SHP77 (cell line): Measurements from ENCODE around the gene FIGNL2.
"Not testable (repeated sequence)": the region's sequence is repeated elsewhere in the genome, so short reads cannot be mapped to it uniquely, and the experiment has no call there.

Experiments used
- DNase-seq, 2 experiments: peaks; one replicate each; lab custom pipeline; 2025; lab: John Stamatoyannopoulos, UW

Gene FIGNL2

DNA sequence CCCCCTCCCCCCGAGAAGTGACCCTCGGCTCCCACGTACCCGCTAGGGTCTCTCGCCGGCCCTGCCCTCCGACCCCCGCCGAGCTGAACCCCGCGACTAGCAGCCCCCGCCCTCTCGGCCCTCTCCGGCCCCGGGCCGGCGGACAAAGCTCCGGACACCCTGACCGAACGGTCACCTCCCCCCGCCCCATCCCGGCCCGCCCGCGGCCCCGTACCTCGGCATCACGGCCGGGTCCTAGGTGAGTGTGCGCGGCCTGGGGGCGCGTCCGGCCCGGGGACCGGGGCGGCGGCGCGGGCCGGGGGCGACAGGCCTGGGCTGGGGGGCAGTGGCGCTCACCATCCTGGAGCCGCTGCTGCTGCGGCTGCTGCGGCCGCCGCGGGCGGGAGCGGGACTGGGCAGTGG lies at the start of gene FIGNL2:
Gene FIGNL2 (minus strand): TSS at position 393 of the 402 bp plus-strand sequence. CDS start 26,305 bp downstream, outside the sequence.
- DNase-seq = no peak

DNA sequence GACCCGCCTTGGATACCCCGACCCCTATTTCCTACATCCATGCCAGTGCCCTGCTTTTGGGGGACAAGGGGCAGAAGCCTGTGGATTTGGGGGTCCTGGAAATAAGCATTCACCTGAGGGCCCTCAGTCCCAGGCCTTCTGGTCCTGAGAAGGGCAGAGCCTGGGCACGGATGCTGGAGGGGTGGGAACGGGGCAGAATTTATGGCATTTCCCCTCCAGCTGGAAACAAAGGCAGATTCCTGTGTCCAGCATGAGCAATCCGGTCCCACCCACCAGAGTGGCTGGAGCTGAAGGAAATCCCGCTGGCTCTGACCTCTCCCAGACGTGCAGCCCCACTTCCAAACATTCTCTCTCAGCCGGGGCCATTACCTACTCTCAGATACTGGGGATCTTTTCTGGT lies 48.7 kb upstream of the FIGNL2 start:
- no peak for DNase-seq

DNA sequence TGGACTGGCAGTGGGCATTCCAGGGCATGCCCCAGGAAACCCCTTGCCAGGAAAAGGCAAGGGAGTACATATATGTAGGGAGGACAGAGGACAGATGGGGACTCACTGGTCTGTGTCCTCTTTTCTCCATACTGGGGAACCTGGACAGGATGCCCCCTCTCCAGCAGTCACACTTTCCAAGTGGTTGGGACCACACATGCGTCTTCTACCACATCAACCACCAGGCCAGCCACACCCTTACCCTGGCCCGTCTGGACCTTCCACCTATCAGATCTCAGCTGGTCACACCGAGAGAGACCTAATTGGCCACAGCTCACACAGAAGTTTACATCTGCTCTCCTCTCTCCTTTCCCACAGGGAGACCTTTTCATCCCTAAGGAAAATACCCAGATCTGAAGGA lies 47.7 kb upstream of the FIGNL2 start:
- DNase-seq = no peak

DNA sequence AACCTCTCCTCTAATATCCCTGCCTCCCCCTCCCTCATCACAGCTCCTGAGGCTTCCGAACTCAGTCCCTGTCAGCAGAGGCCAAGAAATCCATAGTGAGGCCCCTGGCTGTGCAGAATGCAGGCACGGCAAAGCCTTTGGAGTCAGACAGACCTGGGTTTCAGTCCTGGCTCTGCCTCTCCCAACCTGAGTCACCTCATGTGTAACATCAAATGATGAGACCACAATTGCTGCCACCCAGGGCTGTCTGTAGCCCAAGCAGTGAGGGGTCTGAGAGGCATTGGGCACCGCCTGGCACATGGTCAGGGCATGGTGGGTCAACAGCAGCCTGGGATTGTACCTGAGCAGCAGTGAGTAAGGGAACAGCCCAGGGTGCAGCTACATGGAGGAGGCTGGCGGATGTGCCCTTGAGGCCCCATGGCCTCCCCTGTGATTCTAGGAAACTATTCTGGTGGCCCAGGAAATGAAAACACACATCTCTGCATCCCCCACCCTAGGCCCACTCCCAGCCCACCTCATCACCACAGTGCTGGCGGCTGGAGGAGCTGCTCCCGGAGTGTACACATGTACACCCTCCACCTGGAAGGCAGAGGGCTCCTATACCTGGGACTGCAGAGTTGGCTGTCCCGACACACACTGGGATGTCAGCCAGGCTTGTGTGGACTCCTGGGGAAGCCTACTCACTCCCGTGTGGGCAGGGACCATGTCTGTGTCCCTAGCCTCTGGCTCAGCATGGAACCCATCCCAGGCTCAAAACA lies 47.0 kb upstream of the FIGNL2 start:
- no peak for DNase-seq

GRCh38 chr12:51893786-51894185 lies 45.3 kb upstream of the FIGNL2 start:
- no peak for DNase-seq

DNA sequence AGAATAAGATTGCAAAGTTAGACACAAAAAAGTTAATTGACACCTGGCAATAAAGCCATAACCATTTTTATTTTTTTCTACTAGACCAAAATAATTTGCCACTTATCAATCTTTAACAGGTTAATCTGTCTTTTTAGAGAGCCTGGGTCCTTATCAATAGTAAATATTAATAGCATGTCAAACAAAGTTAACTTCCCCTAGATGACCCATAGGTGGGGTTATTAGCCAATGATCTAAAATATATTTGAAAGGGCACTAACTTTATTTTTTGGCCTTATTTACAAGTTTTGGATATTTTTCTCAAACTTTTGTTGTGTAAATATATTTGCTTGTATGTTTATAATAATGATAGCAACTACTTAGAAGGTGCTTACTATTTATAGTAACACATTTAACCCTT lies 43.3 kb upstream of the FIGNL2 start:
- no peak for DNase-seq

- no peak for DNase-seq
Observed at GRCh38 chr12:51890511-51891171, 42.1 kb upstream of the FIGNL2 start.

DNA sequence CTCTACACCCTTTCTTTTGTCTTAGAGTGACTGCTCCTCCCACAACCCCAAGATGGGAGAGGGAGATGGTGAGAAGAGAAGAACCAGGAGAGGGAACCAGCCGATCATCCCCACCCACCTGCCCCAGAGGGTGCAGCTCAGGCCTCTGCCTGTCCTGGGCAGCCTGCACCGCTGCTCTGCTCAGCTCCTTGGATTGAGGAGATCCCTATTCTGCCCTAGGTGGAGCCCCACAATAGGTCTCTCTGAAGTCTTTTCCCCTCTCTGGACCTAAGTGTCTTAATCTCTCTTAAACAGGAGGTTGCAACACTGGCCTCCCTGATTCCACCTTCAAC lies 41.6 kb upstream of the FIGNL2 start:
- no peak for DNase-seq

- no peak for DNase-seq
Observed at GRCh38 chr12:51889216-51890132, 41.0 kb upstream of the FIGNL2 start.

DNA sequence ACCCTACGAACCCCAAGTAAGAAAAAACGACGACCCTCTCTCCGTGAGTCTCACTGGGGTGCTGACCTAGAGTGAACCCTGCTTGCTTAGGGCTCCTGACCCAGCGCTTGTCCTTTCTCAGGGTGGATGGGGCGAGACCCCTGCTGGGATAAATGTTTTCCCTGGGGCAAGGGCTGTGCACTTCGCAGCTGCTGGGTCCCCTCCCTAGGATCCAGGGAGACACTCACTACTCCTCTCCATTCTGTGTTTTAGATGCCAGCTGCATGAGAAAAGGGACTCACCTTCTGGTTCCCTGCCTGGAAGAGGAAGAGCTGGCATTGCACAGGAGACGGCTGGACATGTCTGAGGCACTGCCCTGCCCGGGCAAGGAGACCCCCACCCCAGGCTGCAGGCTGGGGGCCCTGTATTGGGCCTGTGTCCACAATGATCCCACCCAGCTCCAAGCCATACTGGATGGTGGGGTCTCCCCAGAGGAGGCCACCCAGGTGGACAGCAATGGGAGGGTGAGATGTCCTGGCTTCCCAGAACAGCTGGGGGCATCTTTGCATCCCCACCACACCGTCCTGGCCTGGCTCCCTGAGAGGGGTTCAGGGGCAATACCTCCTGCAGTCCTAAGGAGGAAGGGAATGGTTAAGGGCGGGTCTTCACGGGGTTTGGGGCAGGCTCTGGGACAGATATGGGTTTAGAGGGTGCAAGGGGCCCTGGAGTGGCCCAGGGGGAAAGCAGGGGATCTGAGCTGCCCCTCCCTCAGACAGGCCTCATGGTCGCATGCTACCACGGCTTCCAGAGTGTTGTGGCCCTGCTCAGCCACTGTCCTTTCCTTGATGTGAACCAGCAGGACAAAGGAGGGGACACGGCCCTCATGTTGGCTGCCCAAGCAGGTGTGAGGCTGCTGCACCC lies 40.0 kb upstream of the FIGNL2 start:
- no peak for DNase-seq

- no peak for DNase-seq
Observed at GRCh38 chr12:51887476-51888315, 39.2 kb upstream of the FIGNL2 start, which contains the start of gene ANKRD33. ANKRD33 (plus strand) TSS chr12:51888103; CDS start chr12:51888187, 84 bp downstream.

- DNase-seq = peak in 1 of 2 experiments; percentile 18
Observed at GRCh38 chr12:51886021-51886710, 37.6 kb upstream of the FIGNL2 start.

- not testable (repeated sequence) for DNase-seq
Observed at GRCh38 chr12:51885294-51886020, 36.9 kb upstream of the FIGNL2 start.

GRCh38 chr12:51884676-51885229 lies 36.2 kb upstream of the FIGNL2 start:
- DNase-seq = no peak

DNA sequence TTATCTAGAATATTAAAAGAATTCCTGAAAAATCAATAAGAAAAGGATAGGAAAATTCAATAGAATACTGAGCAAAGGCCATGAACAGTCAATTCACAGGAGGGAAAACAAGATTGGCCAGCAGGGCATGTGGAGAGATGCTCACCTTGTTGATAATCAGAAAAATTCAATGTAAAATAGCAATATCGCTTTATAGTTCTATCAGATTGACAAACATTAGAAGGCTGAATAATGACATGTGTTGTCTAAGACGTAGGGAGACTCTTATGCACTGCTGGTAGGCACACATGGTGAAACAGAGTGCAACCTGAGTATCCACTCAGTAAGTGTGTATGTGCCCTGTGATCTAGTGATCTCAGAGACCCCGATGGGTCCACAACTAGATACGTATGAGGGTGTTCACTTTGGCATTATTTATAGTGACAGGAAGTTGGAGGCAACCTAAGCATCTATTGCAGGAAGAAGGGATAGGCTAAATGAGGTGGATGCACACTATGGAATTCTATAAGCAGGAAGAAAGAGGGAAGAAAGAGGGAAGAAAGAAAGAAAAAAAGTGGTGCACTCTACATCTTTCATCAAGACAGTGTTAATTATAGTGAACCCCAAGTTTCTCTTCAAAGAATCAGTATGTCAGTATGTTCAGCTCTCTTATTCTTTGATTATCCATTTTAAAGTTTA lies 35.6 kb upstream of the FIGNL2 start:
- no peak for DNase-seq

DNA sequence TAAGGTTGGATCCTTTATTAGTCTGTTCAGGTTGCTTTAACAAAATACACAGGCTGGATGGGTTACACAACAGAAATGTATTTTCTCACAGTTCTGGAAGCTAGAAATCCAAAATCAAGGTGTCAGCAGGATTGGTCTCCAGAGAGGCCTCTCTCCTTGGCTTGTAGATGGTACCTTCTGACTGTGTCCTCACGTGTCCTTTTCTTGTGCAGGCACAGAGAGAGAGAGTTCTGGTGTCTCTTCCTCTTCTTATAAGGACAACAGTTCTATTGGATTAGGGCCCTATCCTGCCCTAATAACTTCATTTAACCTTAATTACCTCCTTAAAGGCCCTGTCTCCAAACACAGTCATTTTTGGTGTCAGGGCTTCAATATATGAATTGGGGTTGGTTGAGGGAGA lies 34.8 kb upstream of the FIGNL2 start:
- DNase-seq = no peak

GRCh38 chr12:51879102-51879501 lies 30.6 kb upstream of the FIGNL2 start:
- no peak for DNase-seq

DNA sequence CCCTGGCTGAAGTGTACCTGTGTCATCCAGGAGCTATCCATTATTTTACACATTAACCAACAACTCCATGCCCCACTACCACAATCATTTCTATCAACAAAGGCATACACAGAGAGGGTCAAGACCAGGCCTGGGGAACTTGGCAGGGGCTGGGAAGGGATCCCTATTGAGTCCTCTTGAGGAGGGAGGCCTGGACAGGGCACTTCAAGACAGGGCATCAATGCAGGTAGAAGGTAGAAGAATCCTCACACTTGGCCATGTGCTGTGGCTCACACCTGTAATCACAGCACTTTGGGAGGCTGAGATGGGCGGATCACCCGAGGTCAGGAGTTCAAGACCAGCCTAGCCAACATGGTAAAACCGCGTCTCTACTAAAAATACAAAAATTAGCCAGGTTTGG lies 26.0 kb upstream of the FIGNL2 start:
- DNase-seq = no peak
